ENCODE data around the gene CLSTN2.

The CLSTN2 gene

GRCh38 chr3:139944256-139944910, 9.4 kb downstream of the CLSTN2 start:
- DNase-seq: no peak

- DNase-seq: no peak
These were observed 10.4 kb downstream of the CLSTN2 start for GRCh38 chr3:139945386-139945785.

GRCh38 chr3:139945942-139946341, 11.0 kb downstream of the CLSTN2 start:
- no peak for DNase-seq

GRCh38 chr3:139948467-139948866, 13.5 kb downstream of the CLSTN2 start:
- no peak for DNase-seq

- no peak for DNase-seq
These were observed 13.9 kb downstream of the CLSTN2 start for GRCh38 chr3:139948898-139949297.

- DNase-seq: no peak
These were observed 18.3 kb downstream of the CLSTN2 start for GRCh38 chr3:139953131-139953910.

GRCh38 chr3:139954146-139954860, 19.3 kb downstream of the CLSTN2 start:
- DNase-seq: no peak

GRCh38 chr3:139957844-139958243, 22.9 kb downstream of the CLSTN2 start:
- DNase-seq: no peak

- no peak for DNase-seq
These were observed 34.4 kb downstream of the CLSTN2 start for GRCh38 chr3:139969386-139969785.

- DNase-seq: no peak
These were observed 35.5 kb downstream of the CLSTN2 start for GRCh38 chr3:139970526-139970925.

- DNase-seq: no peak
These were observed 39.9 kb downstream of the CLSTN2 start for GRCh38 chr3:139974809-139975425.

GRCh38 chr3:139975594-139976365, 40.8 kb downstream of the CLSTN2 start:
- DNase-seq: no peak

GRCh38 chr3:139978966-139979365, 44.0 kb downstream of the CLSTN2 start:
- no peak for DNase-seq

- DNase-seq: no peak
These were observed 45.0 kb downstream of the CLSTN2 start for GRCh38 chr3:139979991-139980390.

GRCh38 chr3:139982404-139982803, 47.4 kb downstream of the CLSTN2 start:
- DNase-seq: no peak

- DNase-seq: no peak
These were observed 50.6 kb downstream of the CLSTN2 start for GRCh38 chr3:139985576-139985975.

- no peak for DNase-seq
These were observed 52.9 kb downstream of the CLSTN2 start for GRCh38 chr3:139987908-139988307.

GRCh38 chr3:139988472-139989156, 53.6 kb downstream of the CLSTN2 start:
- no peak for DNase-seq

- no peak for DNase-seq
These were observed 59.9 kb downstream of the CLSTN2 start for GRCh38 chr3:139994891-139995290.

GRCh38 chr3:140004271-140004670, 69.3 kb downstream of the CLSTN2 start:
- DNase-seq: no peak

GRCh38 chr3:140006331-140006730, 71.3 kb downstream of the CLSTN2 start:
- no peak for DNase-seq

- DNase-seq: no peak
These were observed 72.1 kb downstream of the CLSTN2 start for GRCh38 chr3:140007081-140007480.

Data from hematopoietic multipotent progenitor cell treated with erythropoietin and hydrocortisone succinate and interleukin-3 and kit ligand, for 4 days (in vitro differentiated cells).